T-helper 1 cell (primary cell): ENCODE measurements around the gene SIRT4.
A peak's percentile ranks its signal among the peaks of the same experiment; 100 is the strongest.
"Not testable (repeated sequence)": the region's sequence is repeated elsewhere in the genome, so short reads cannot be mapped to it uniquely, and the experiment has no call there.

ENCODE experiments used
- DNase-seq, 5 donors: peaks; one replicate each; pipeline ENCODE4 v3.0.0-alpha.2; 2012 to 2020

Gene SIRT4

DNA sequence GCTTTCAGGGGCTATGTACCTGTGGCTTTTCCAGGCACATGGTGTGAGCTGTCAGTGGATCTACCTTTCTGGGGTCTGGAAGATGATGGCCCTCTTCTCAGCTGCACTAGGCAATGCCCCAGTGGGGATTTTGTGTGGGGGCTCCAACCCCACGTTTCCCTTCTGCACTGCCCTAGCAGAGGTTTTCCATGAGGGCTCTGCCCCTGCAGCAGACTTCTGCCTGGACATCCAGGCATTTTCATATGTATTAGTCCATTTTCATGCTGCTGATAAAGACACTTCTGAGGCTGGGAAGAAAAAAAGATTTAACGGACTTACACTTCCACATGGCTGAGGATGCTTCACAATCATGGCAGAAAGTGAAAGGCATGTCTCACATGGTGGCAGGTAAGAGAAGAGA, 34.3 kb downstream of the SIRT4 start:
- DNase-seq, result not testable (repeated sequence)

DNA sequence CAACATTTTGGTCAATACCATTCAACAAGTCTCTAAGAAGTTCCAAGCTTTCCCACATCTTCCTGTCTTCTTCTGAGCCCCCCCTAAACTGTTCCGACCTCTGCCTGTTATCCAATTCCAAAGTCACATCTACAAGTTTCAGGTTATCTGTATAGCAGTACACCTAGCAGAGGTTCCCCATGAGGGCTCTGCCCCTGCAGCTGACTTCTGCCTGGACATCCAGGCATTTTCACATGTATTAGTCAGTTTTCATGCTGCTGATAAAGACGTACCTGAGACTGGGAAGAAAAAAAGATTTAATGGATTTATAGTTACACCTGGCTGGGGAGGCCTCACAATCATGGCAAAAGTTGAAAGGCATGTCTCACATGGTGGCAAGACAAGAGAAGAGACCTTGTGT, 35.6 kb downstream of the SIRT4 start:
- no peak for DNase-seq

DNA sequence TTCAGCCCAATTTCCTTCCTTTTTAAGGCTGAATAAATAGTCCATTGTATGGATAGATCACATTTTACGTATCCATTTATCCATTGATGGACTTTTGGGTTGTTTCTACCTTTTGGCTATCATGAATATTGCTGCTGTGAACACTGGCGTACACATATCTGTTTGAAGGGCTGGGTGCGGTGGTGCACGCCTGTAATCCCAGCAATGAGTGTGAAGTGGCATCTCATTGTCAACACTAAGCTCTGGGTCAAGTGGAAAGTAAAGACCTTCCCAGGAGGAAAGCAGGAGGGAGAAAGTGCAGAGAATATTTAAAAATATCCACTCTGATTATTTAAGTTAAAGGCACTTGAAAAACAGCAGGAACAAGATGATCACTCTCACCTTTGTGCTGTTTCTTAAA, 37.1 kb downstream of the SIRT4 start:
- DNase-seq, result no peak

DNA sequence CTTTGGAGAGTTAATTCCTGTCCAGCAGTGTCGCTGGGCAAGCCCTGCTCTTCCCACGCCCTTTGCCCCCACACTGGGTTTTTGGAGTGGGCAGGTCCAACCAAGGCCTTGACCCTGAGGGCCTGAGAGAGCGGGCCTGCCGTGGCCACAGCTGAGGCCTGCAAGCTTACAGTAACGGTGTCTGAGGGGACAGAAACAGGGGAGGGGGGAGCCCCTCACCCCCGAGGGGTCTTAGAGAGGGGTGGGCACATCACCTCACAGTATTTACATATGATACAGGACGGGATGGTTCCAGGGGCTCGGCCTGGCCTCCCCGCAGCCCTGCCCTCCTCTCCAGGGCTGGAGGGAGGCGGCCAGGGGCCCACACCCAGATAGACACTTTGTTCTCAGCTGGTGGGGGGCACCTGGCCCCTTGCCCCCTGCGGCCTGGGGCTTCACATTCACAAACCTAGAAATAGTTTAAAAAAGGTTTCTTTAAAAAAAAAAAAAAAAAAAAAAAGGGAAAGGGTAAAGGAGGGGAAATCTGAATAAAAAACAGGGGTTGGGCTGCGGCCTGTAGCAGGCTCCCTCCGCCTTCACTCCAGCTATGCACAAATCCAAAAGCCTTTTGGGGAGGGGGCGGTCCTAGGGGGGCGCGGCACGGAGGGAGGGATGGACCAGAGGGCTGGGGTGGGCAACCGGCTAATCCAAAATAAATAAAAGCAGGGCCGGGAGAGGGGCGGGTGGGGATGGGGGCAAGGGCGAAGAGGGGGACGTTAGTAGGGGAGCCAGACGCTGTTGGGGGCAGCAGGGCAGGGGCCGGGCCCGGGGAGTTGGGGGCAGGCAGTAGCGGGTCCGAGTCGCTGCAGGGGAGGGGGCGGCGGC, 40.3 kb downstream of the SIRT4 start:
- no peak for DNase-seq

DNA sequence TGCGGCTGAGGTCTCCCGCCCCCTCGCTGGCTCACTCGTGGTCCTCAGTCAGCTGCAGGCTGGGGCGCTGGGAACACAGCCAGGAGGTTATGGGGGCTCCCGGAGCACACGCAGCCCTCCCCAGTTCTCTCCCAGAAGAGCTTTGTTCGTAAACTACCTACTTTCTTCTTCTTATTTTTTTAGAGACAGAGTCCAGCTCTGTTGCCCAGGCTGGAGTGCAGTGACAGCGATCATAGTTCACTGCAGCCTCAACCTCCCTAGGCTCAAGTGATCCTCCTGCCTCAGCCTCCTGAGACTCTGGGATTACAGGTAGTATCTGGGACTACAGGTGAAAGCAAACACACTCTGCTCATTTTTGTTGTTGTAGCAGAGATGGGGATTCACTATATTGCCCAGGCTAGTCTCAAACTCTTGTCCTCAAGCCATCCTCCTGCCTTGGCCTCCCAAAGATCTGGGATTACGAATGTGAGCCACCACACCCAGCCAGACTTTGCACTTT, 41.0 kb downstream of the SIRT4 start:
- no peak for DNase-seq

DNA sequence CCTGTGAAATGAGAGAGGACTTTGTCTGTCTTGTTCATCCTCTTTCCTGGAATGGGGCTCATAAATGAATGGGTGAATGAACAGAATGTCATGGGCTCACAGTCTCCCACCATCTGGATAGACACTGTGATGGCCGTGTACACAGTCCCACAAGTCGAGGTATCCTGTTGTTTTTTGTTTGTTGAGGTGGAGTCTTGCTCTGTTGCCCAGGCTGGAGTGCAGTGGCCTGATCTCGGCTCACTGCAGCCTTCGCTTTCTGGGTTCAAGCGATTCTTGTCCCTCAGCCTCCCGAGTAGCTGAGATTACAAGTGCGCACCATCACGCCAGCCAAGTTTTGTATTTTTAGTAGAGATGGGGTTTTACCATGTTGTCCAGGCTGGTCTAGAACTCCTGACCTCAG, 41.6 kb downstream of the SIRT4 start:
- no peak for DNase-seq

DNA sequence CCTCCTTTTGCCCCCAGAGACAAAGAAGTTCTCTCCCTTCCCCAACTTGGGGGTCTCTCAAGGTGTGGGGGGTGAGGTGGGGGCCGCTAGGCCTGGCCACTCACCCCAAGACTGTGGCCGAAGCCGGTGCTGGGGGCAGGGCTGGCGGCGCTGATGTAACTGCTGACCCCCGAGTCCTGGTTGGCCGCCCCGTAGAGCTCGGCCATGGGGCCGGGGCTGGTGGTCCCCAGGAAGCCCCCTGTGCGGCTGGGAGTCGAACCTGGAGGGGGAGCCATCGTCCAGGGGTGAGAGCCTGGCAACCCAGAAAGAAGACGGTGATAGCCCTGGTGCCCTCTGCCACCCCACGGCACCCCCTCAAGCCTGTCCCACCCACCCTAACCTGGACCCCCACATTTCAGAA, 43.9 kb downstream of the SIRT4 start:
- no peak for DNase-seq

DNA sequence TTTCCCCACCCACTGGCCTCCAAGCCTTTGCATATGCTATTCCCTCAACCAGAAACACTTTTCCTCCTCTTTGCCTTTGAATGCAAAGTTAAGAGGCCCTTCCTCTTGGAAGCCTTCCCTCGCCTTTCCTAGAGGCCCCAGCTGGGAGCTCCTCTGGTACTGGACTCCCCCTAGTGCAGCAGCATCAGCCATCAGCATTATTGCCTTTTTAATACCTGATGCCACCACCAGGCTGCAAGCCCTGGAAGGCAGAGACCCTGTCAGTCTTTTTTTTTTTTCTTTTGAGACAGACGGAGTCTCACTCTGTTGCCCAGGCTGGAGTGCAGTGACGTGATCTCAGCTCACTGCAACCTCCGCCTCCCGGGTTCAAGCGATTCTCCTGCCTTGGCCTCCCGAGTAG, 44.6 kb downstream of the SIRT4 start:
- DNase-seq, result no peak

DNA sequence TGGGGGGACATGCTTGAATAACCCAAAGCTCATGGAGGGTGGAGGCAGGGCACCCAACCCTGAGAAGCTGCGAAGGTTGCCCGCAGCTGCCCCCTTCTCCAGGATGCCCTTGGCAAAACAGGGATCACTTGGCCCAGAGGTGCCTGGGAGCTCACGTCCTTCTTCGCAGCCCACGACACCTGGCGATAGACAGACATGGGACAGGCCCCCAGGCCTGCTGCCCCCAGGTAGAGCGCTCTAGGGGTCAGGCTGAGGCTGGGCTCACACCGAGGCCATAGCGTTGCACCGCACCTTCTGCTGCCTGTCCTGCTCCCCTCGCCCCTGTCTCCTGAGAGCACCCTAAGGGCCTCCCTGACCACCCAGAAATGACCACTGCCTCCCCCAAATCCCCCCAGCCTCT, 45.6 kb downstream of the SIRT4 start:
- no peak for DNase-seq

DNA sequence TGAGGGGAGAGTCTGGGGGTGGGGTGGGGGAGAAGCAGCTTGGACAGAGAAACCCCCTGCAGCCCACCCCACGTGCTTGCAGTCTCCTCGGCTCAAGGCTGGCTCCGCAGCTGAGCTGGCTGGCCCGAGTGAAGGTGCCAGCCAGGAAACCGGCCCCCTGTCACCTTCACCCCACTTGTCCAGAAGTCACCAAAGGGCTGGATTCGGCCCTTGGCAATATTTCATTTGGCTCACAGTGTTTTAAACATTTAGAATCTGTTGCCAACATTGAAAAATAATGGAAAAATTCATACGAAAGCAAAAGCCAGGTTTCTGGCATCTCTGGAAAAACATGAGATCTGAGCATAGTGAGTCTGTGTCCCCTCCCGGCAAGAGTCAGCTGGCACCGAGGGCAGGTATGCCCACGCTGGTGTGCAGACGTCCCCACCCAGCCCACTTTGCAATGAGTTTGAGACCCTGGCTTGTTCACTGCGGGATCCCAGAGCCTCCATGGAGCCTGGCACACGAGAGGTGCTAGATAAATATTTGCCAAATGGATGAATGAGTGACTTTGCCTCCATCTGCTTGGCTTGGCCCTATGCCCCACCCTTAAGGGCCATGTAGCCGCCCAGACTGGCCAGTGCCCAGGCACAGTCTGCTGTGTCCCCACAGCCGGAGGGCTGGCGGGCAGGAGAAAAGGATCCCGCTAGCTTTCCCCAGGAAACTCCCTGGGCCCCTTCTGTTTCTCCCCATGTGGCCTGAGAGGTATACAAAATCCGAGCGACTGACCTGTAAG, 48.6 kb downstream of the SIRT4 start:
- no peak for DNase-seq

DNA sequence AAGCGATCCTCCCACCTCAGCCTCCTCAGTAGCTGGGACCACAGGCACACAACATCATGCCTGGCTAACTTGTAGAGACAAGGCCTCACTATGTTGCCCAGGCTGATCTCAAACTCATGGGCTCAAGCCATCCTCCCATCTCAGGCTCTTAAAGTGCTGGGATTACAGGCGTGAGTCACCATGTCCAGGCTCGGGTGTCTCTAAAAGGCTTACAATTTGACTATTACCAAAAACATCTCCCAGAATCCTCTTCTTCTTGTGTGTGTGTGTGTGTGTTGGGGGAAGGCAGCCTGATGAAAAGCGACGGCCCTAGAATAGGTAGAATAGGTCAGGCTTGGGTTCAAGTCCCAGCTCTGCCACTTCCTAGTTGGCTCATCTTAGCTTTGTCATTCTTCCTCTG, 50.0 kb downstream of the SIRT4 start:
- DNase-seq, result no peak

DNA sequence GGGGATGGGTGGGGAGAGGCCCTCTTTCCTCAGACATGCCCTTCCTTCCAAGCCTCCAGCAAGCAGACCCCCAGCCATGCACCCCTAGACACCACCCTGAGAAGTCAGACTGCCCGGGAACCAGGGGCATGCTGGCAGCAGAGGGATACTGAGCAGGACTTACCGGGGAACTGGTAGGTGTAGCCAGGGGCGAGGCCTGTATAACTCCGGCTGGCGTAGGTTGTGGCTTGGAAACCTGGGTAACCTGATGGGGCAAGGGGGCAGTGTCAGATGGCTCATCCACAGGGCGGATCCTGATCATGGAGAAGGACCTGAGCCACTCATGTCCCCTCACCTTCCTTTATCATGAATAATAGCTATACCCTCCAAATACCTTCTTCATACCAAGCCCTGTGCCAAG, 51.0 kb downstream of the SIRT4 start:
- no peak for DNase-seq

DNA sequence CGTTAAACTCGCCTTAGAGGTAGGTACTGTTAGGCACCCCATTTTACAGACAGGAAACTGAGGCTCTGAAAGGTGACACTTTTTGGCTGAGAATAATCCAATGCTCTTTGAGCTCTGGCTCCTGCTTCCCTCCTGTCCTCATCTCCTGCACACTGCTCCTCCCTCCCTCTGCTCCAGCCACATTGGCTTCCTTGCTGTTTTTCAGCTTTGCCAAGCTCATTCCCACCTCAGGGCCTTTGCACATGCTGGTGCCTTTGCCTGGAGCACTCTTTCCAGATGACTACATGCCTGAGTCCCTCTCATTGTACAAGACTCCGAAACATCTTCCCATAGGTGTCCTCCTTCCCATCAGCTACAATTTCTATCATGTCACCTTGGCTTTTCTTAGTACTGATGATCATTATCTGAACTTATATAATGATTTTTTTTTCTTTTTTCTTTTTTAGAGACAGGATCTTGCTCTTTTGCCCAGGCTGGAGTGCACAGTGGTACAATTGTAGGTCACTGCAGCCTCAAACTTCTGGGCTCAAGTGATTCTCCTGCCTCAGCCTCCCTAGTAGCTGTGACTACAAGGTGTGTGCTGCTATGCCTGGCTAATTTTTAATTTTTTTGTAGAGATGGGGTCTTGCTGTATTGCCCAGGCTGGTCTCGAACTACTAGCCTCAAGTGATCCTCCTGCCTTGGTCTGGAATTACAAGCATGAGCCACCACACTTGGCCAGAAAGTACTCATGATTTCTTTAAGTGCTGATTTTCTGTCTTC, 51.6 kb downstream of the SIRT4 start:
- no peak for DNase-seq

DNA sequence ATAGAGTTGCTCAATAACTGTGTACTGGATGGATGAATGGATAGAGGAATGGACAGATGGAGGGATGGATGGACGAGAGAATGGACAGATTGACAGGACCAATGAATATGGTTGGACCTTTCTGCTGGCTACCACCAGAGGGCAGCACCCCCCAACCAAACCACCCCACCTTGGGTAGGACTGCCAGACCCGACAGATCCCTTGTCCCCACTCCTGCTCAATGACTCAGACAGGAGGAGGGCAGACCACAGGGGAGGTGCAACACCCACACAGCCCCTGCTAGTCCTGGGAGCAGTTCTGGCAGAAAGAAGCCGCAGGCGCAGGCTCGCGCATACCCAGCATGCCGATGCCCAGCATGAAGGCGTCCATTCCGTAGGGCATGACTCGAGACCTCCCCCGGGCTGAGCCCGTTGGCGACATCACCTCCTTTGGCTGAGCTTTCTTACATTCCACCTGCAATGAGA, 54.5 kb downstream of the SIRT4 start:
- peak; percentile 44 to 66 (median 56) for DNase-seq

DNA sequence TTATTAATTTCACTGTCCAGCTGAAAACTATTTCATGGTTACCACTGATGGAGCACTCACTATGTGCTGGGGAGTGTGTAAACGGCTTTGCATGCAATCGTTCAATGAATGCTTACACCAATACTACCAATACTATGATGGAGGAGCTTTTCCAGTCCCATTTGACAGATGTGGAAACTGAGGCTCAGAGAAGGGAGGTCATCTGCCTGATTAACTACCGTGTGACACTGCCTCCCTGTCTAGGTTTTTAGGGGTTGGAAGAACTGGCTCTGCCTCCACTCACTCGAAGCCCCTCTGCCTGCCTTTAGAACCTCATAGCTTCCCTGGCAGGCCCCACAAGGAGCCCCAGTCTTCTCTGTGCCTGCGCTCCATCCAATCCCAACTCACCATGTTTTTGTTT, 55.0 kb downstream of the SIRT4 start:
- no peak for DNase-seq

DNA sequence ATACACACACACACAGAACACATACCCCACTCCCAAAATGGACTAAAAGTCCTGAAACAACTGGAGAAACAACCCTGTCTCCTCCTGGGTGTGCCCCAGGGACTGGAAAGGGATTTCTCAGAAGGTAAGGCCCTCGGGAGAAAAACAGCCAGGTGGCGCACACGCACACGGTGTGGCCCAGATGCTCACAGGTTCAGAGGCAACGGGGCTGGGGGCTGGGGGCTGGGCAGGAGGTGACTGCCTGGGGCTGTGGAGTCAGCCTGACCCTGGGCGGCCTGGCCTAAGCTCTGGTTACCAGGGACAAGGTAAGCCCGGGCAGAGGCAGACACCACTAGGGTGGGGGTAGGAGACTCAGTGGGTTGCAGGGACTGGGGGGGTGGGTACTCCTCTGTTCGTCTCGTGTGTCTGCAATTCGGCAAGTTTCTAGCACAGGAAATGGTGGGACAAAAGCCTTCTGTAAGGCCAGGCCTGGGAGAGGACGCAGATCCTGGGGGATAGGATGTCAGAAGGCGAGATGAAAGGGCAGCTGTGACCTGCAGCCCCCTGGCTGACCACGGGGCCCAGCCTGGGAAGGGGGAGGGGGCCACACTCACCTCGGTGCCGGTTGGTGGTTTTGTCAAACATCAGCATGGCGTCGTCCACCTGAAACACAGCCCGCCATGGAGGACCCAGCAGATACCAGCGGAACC, 56.4 kb downstream of the SIRT4 start:
- no peak for DNase-seq

DNA sequence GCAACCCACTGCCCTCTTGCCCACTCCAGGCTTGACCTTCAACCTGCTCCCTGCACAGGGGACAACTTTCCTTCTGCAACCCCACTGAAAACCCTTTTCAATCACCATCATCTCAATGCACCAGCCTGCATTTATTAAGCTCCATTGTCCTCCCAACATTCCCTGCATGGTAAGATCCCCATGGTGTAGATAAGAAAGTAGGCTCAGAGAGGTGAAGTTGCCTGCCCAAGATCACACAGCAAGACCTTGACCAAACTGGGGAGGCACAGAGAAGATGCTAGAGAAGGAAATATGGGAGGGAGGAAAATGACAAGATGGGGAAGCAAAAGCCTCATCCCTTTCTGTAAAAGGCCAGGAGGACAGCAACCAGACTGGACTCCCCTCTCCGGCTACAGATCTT, 57.0 kb downstream of the SIRT4 start:
- DNase-seq, result no peak

DNA sequence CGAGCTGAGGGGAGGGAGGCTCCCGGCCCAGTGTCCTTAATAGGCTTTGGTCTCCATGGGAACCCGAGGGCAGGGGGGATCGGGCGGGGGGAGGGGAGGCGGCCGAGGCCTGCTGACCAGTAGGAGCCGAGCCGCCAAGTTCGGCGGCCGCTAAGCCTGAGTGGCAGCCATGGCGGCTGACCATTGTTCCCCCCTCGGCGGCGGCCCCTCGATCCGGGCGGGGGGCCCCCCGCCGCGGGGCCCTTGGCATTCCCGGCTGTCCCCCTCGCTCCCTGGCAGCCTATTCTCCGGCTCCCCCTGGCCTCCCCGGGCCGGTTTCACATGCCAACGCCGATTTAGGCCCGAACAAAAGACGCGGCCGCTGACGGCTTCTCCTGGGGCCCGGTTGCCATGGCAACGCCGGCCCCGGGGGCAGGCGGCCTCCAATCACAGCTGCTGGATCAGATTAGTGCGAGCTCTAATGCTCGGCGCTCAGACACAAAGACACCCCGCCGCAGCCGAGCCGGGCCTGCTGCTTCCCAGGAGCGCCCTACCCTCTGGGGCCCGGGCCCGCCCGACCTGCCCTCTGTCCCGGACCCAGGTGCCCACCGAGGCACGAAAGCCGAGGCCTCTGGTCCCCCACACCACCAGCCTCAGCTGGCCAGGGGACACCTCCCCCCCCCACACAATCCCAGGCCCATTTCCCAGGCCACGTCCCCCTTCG, 59.5 kb downstream of the SIRT4 start:
- no peak for DNase-seq
